IPS DF 4.7 (cell line): ENCODE data around the gene FAM135A.
"Not testable (repeated sequence)": the region's sequence is repeated elsewhere in the genome, so short reads cannot be mapped to it uniquely, and the experiment has no call there.

Experiments
- DNase-seq: peaks from one replicate; pipeline ENCODE4 v3.0.0-alpha.2; 2013; ENCODE audit warnings: low spot score; ENCODE audit errors: extremely low read depth

The FAM135A gene

DNA sequence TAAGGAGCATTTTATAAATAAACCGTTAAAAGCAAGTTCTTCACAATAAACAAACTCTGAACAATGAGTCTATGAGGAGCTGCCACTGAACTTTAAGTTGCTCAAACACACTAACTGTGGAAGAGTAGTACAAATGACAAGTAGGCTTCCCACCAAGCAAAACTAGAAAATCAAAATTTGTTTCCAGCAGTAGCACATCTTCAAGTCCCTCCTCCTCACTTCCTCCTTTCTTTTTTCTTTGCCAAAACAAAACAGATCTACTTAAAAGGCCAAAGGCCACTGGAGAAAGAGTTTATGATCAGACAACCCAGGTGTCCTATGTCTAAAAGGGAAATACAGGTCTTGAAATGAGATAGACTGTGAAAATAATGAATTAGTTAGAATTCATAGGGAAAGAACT lies 17.1 kb upstream of the FAM135A start:
- DNase-seq = no peak

GRCh38 chr6:70396796-70397729 lies 16.2 kb upstream of the FAM135A start:
- no peak for DNase-seq

DNA sequence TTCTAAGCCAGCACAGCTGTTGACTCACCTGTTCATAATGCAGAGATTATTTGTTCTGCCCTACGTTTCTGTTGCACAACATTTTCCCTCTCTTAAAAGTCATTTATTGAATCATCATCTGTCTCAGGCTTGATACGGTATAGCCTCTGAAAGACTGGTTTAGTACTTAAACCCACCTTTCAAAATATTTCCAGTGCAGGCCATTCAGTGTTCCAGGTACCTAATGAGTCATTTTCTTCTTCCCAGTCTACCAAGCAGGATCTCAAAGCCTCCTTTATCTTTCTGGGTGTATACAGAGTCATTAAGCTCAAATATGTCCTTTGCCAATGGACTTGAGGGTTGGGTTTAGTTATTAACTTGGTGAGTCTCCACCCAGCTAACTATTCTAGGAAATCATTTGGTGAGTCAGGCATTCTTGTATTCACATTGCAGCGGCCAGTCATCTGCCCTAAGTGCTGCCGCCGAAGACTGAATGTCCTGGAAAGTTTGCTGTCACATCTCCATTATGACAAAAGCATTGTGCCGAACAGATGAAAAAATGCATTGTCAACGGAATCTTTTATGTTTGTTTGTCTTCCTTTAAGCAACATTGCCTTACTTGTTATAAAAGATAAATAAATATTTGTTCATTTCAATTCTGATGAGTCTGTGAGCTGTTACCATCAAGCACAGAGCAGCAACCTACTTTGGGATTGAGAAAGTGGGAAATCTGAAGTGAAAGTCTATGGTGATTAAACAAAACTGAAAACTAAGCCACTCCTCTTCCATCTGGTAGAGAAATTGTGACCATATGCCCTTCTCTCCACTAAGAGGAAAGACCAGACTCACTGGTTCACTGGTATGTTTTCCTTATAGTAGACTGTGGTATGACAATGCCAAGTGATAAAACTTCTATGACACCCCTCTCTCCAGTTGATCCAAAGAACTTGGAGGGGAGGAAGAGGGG lies 14.3 kb upstream of the FAM135A start:
- DNase-seq = no peak

GRCh38 chr6:70404658-70405057 lies 8.7 kb upstream of the FAM135A start:
- no peak for DNase-seq

- no peak for DNase-seq
Observed at GRCh38 chr6:70409216-70409615, 4.1 kb upstream of the FAM135A start.

DNA sequence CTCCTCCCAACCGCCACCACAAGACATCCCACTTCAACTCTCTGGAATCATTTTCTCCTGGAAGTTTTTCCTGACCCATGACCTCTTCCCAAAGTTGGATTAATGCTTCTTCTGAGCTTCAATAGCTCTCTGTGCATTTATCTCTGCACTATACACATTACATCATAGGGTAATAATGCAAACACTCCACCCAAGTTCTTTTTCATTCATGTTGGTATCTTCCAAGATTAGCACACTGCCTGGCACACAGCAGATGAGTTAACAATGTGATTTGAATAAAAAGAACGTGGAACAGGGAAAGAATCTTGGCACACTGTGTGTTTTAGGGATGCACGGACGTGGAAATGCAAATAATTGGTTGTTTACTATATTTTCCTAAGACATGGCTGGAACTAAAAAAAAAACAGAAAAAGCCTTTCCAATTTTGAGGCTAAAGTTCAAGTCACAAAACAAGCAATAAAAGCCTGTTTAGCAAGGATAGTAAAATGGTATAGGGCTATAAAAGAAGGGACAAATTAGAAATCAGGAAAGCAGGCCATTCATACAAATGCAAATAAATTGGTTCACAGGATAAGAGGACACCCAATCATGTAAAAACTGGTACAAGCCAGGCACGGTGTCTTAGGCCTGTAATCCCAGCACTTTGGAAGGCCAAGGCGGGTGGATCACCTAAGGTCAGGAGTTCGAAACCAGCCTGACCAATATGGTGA lies 1.6 kb upstream of the FAM135A start:
- DNase-seq = no peak

DNA sequence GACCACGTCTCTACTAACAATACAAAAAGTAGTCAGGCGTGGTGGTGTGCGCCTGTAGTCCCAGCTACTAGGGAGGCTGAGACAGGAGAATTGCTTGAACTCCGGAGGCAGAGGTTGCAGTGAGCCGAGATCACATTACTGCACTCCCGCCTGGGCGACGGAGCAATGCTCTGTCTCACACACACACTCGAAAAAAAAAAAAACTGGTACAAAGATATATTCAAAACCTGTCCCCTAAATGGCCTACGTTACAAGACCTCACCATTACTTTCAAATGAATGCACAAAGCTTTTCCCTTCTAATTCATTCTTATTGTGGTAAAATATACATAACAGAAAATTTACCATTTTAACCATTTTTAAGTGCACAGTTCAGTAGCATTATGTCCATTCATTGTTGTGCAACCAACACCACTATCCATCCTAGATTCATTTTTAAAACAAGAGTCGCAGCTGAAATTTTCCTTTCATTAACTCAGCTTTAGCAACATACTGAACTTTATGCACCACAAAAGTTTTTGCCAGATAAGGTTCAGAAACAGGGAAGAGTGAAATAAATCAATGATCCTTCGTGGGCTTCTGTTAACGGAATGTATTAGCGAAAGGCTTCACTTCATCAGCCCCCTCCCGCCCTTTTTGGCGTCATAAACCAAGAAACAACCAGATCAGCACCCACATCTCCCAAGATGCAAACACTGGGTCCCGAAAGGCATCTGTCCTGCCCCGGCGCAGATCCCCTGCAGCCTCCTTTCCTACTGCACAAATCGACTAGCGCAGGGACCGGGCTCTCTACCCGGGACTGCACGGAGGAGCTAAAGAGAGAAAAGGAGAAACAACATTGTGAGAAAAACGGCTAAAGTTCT lies 825 bp upstream of the FAM135A start:
- DNase-seq = no peak

DNA sequence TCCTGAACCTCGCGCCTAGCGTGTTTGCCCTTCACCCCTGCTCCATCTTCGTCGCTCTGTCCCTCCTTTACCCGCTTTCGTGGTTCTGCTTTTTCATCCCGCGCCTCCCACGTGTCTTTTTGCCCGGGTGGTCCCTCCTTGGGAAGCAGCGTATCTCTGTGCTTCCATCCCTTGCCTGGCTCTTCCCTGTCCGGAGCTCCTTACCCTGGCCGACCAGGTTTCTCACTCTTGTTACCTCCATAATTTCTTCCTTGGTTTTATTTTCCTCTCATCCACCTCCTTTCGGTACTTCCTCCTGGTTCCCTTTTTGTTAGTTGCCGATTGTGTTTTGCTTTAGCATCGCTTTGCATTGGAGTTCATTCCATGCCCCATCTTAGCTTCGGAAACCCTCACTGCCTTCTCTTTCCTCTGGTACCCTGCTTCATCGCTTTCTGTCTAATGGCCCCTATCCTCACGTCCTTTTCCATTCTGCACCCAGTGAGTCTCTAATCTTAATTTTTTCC lies 735 bp downstream of the FAM135A start:
- no peak for DNase-seq

- DNase-seq = no peak
Observed at GRCh38 chr6:70414813-70415212, 1.5 kb downstream of the FAM135A start.

DNA sequence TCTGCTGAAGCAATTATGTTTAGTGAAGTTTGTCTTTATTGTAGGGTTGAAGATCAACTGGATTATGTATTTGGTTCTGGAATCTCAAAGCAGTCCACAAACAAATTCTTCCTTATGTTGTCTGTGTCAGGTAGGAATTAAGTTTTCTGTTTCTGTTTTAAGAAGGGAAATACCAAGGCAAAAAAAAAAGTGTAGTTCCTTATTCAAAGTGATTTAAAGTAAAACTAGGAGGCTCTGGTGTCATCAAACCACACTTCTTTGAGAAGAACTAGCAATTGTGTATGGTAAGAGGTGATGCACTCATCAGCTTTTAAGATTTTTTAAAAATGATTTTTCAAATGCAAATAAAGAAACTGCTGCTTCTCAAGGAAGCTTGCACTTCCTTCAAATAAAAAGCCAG lies 1.9 kb downstream of the FAM135A start:
- DNase-seq = no peak

- no peak for DNase-seq
Observed at GRCh38 chr6:70415660-70416059, 2.4 kb downstream of the FAM135A start.

- DNase-seq = no peak
Observed at GRCh38 chr6:70421509-70421908, 8.2 kb downstream of the FAM135A start.

GRCh38 chr6:70423189-70424134 lies 10.2 kb downstream of the FAM135A start:
- DNase-seq = no peak

DNA sequence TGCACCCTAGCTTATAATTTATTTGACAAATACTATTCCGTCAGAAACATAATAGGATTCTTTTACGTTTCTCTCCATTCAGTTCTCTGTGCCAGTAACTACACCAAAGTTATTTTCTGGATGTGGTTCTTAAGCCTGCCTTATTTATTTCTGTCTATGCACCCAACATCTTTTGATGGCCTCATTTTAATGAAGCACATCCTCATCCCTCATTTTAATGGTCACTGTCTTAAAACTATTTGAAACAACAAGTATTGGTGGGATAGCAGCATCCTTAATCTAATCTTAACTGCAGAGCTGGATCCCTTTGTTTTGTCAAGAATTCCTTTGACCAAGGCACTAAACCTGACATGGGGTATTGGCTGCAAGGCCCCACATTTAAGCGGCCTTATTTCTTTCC lies 11.0 kb downstream of the FAM135A start:
- no peak for DNase-seq

- no peak for DNase-seq
Observed at GRCh38 chr6:70436320-70436719, 23.0 kb downstream of the FAM135A start.

DNA sequence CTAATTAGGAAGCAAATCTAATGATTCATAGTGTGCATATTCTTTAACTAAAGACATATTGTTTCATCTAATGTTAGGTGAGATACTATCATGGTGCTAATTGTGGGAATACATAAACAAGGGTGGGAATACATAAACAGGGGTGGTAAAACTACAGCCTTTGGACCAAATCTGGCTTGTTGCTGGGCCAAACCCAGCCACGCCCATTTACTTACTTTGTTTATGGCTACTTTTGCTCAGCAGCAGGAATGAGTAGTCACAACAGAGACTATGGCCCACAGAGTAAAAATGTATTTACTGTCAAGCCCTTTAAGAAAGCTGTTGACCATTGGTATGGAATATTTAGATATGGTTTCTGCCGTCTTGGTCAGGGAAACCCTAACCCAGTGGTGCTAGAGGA lies 31.7 kb downstream of the FAM135A start:
- no peak for DNase-seq

DNA sequence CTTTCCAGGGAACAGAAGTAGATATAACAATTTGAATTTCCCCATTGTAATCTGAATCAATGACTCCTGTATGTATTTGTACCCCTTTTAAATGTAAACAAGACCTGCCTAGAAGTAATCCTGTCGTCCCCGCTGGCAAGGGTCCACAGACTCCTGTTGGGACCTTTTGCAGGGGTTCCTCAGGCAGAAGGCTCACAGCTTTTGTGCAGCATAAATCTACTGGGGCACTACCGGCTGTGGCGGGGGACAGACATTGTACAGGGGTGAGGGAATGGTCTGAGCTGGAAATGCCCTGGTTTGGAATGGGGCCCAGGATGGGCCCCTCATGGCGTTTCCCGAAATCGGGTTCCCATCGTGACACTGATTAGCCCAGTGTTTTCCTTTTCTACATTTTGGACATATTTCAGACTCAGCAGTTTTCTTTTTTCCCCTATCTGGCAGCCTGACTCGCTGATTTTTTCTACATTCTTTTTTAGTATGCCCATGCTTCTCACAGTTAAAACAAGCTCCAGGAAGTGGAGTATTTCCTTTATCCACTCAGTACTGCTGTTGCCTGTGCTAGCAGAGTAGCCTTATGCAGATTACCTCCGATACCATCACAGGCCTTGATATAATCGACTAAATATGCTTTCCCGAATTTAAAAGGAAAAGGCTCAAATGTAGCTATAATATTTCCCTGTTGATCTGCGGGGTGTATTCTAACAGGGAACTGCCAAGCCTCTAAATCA lies 34.2 kb downstream of the FAM135A start:
- DNase-seq = not testable (repeated sequence)

GRCh38 chr6:70453899-70454298 lies 40.6 kb downstream of the FAM135A start:
- DNase-seq = not testable (repeated sequence)

GRCh38 chr6:70456735-70457134 lies 43.4 kb downstream of the FAM135A start:
- no peak for DNase-seq
